ENCODE measurements around the gene COX7A2.

GRCh38 chr6:75272145-75272840 lies 28.7 kb upstream of the COX7A2 start:
- no peak for TF ChIP-seq CTCF (conservative IDR thresholded peaks at IDR 0.05; ENCODE audit: low read depth, low read length)
- no peak for TF ChIP-seq EZH2 (IDR thresholded peaks at IDR 0.05; ENCODE audit: borderline replicate concordance, low read depth, low read length, poor library complexity, severe bottlenecking)

All from A673 (cell line).